HG02798 (cell line): Measurements from ENCODE around the gene ATG7.
"Not testable (repeated sequence)": the region's sequence is repeated elsewhere in the genome, so short reads cannot be mapped to it uniquely, and the experiment has no call there.

Source experiments
- ATAC-seq: cut with Tn5 transposase; IDR thresholded peaks from one replicate; pipeline ENCODE4 v1.9.1; 2021; ENCODE audit warnings: mild to moderate bottlenecking; ENCODE audit not compliant: unreplicated experiment, poor library complexity

Gene ATG7

GRCh38 chr3:11558918-11559815, 287.0 kb downstream of the ATG7 start:
- no peak for ATAC-seq

GRCh38 chr3:11559816-11560633, 287.8 kb downstream of the ATG7 start:
- no peak for ATAC-seq

DNA sequence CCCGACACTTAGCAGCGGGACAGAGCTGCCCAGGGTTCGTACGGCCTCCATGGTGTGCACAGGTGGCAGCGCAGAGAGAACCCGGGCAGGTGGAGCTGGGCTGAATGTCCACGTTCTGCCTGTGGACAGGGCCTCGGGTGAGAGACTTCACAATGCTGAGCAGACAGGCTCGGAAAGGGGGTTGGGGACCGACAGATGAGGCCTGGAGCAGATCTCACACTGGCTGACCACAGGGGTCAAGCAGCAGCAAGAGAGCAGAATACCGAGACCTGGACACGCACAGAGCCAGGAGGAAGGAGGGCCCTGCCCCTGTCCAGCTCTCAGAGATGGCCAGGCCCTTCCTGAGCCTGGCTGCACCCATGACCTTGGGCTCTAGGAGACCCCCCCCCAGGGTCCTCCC, 288.5 kb downstream of the ATG7 start:
- no peak for ATAC-seq

DNA sequence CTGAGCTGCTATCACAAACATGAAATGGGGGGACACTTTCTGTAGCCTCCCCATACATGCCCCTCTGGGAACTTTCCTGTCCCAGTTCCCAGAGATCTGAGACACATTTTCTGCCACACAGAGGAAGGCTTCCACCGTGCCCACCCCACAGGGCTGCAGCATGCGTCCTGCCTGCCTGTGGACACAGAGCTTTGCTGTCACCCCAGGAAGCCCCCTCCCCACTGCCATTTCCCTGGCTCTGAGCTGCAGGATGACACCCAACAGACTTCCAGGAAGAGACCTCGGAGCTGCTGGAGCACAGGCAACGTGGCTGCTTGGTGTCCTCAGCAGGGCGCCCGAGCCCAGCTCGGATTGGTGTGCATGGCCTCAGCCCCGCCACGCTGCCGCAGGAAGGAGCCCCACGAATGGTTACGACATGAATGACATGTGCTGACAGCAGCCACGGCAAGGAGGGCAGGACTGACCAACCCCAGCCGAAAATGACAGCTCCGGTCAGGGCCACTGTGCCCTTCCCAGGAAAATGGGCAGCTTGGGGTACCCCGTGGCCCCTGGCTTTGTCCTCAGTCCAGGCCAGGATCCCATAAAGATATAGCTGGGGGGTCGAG, 290.2 kb downstream of the ATG7 start:
- no peak for ATAC-seq

DNA sequence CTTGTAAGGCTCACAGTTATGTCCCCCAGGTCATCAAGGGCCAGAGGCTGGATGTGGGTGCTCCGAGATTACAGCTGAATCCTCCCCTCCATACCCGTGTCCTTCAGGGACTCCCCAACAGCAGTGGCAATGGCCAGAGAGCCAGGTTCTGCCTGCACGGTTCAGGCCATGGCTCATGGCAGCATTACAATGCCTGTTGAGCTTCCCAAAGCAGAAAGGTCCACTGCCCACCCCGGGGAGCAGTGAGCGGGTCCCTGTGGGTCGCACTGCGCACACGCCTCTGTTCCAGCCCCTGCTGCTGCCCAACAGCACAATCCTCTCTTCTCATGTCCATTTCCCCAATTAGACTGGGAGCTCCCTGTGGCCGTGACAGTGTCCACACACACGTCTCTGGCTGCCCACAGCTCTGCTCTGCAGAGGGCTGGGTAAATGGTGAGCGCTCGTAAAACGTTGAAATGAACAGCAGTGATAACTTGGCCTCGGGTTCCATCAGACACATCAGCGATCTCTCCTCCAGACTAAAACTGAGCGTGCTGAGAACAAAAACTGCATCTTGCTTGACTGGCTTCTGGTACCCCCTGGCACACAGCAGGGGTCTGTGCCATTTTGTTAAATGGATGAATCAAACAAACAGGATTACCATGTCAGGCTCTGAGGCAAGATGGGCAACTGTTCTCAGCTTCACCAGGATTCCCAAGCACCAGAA, 291.1 kb downstream of the ATG7 start:
- ATAC-seq: no peak

- no peak for ATAC-seq
Observed at GRCh38 chr3:11563865-11564185, 291.6 kb downstream of the ATG7 start.

- ATAC-seq: no peak
Observed at GRCh38 chr3:11564577-11565001, 292.4 kb downstream of the ATG7 start.

DNA sequence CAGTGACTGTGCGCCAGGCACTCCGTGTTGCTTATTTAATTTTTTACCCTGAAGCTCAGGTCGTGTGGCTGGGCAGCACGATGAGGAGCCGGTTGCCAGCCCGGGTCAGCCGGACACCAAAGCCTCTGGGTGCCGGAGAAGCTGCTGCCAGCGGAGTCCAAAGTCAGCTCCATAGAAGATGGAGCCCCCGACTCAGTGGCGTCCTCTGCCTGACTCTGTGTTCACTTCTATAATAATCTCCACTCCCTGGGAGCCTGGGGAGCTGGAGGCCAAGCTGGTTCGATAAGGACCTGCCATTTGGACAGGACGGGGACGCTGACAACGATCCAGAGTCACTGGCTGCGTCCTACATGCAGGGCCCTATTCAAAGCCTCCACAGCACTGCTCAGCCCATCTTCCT, 292.9 kb downstream of the ATG7 start:
- no peak for ATAC-seq

DNA sequence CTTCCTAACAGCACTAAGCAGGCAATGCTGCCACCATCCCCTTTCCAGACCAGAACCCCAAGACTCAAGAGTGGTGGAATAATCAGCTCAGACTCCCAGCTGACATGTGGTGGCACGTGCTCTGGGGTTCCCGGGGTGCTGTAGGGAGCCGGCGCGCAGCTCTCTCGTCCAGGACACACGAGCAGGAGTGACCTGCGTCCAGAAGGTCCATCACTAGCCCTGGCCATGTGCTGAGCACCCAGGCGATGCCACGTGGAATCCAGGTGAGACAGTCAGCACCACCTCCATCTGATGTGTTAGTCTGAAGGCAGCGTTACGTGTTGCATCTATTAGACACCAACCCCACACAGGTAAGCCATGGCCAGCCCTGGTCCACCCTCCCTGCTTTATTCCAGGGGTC, 293.3 kb downstream of the ATG7 start:
- no peak for ATAC-seq

GRCh38 chr3:11565932-11566331, 293.7 kb downstream of the ATG7 start:
- ATAC-seq: no peak

- ATAC-seq: no peak
Observed at GRCh38 chr3:11566478-11566877, 294.3 kb downstream of the ATG7 start.

DNA sequence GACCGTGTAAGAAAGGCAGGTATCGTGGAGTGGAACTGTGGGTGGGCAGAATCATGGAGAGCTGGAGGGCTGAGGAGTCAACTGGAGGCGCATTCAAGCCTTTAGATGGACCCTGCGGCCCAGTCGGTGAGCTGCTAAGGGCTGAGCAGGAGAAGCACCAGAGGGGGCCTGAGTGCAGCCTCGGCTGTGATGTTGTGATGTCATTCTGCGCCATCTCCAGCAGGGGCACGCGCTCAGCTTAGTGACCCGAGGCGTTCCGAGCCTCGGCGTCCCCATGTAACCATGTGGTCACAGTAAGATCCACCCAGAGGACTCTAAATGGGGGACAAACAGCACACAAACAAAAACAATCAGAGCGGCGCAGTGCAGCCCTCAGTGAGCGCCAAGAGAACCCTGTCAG, 294.7 kb downstream of the ATG7 start:
- ATAC-seq: no peak

DNA sequence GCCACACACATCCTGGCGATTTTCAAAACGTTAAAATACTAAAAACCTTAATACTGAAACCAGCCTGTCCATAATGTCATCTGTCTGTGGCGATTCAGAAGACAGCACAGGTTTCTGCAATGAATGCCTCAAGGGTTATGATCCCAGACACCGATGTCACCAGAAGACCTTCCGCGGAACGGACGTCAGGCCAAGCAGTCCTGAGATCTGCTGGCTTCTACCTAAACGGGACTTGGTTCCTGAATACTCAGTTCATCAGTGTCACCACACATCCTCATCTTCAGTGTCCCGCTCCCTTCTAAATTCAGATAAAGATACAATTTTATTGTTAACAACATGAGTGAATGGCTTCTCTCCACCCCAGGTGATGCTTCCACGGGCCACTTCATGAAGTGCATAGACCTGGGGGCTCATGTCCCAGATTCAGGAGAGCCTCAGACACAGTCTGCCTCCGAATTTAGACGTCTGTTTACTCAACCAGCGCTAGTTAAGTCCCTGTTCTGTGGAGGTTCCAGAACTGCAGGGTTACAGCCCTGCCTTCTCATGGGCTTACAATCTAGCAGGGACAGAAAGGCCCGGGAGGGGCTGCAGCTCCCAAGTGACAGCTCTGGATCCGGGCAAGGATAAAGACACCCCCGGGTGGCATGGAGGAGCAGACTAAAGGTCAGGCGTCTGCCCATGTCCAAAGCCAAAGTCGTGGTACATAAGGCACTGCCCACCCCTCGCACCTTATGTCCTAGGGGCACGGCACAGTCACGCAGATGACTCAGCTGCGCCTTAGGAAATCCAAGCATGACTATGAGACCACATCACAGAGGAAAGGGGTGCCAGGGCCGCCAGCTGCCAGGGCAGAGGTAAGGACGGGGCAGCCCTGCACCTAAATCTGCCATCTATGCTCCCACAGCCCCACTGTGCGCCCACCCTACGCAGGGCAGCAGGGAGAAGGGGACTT, 295.6 kb downstream of the ATG7 start:
- no peak for ATAC-seq

- ATAC-seq: no peak
Observed at GRCh38 chr3:11568503-11569155, 296.4 kb downstream of the ATG7 start.

DNA sequence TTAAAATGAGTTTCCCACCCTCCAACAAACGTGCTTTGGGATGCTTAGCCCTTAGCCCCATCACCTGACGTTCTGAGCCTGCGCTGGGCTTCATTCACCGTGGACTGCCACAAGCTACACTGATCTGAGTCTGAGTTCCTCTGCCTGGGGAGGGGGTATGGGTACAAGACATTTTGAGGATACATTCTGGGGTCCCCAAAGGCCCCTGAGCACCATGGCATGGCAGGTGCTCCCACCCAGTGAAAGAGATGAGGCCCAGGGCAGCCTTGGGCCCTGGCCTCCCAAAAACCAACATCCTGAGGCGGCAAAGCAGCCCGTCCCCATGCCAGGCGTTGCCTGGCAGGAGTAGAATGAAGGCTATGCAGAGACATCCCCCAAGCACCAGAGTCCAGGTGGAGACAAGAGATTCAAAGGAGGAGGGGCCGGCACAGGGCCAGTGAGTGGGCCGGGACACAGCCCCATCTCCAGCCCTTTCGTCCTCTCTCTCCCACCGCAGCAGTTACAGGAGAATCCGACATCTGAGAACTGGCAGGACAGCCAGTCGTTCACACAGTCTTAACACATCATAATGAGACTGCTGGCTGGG, 297.1 kb downstream of the ATG7 start:
- ATAC-seq: no peak

DNA sequence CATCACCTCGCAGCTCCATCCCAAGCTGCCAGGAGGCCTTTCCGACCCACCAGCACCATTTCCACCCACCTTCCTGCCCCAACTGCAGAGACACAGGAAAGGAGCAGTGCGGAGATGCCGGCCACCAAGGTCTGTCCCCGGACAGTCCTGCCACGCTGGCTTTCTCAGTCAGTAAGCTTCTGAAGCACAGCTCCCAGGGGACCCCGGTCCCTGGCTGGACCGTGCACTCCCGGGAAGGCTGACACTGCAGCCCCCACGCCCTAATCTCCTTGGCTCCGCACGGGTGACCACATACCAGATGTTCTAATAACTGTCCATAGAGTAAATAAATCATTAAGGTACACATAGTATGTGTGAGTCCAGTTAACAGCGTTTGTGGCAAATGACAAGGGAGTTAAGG, 298.1 kb downstream of the ATG7 start:
- no peak for ATAC-seq

DNA sequence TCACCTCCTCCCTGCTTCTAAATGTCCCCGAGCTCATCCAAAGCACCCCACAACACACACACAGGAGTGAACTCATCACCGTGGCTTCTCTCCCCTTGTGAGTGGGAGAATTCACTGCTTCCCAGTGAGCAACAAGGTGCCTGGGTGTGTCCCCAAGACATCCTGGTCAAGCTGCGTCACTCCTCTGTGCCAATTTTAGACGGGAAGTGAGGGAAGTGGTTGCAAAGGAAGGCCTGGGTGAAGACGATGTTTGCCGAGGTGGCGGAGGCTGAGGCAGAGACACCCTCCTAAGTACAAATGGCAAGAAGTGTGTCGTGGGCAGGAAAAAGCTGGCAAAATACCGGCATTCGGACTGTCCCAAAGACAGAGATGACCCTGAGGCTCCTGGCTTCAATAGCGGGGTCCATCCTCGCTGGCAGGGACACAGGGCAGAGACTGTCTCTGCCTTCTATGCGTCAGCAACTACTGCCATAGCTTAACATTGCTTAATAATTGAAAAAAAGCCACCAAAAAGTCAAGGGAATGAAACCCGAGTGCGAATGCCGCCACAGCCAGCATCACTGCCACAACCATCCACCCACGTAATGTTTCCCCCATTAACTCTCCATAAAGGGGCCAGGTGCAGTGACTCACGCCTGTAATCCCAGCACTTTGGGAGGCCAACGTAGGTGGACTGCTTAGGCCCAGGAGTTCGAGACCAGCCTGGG, 298.7 kb downstream of the ATG7 start:
- no peak for ATAC-seq

DNA sequence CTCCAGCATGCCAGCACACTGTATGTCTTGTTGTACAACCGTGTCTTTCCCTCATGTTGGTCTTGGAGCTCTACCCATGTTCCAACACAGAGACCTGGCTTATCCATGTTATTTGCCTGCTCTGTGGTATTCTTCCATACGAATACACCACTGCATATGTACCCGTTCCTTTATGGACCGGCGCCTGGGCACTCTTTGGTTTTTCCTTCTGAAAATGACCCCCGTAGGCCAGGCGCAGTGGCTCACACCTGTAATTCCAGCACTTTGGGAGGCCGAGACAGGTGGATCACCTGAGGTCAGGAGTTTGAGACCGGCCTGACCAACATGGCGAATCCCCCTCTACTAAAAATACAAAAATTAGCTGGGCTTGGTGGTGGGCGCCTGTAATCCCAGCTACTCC, 300.5 kb downstream of the ATG7 start:
- not testable (repeated sequence) for ATAC-seq
